Measurements from ENCODE around the gene TMEM163. TPM values are rescaled to one million over a fixed set of nuclear protein-coding genes. Genes with fewer than 3 reads are reported as not detected.

Gene TMEM163
- total and polyA plus RNA-seq, 7 donors: 0.28 to 2.6 (median 1.1) TPM; not detected in 1

DNA sequence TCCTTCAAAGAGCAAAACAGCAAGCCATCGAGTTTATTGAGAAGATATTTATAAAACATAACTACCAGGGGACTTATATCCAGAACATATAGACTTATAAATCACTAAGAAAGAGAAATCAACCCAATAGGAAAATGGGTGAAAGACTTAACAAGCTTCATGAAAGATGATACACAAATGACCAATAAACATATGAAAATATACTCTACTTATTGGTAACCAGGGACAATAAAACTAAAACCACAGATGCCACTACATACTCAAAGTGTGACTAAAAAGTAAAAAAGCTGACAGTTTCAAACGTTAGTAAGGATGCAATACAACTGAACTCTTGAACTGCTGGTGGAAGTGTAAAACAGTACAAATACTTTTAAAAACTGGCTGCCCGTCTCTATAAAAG is 154.3 kb downstream of the TMEM163 start:
- Histone ChIP-seq H3K36me3 (no peaks in the 10 kb centered on the region), H3K27ac (no peak overlapping the region), H3K4me1 (no peaks in the 10 kb centered on the region), H3K27me3 (no peaks in the 10 kb centered on the region), H3K9me3 (no peaks in the 10 kb centered on the region), H3K4me3 (no peak overlapping the region)
- DNase-seq: no peak
- WGBS, 2 donors: 29 to 48% methylated on average over 3 of the region's 3 CpGs
- no peak for TF ChIP-seq POLR2AphosphoS5 (IDR thresholded peaks at IDR 0.05)
- intact Hi-C loops (cut with DNase I): no loop called here

DNA sequence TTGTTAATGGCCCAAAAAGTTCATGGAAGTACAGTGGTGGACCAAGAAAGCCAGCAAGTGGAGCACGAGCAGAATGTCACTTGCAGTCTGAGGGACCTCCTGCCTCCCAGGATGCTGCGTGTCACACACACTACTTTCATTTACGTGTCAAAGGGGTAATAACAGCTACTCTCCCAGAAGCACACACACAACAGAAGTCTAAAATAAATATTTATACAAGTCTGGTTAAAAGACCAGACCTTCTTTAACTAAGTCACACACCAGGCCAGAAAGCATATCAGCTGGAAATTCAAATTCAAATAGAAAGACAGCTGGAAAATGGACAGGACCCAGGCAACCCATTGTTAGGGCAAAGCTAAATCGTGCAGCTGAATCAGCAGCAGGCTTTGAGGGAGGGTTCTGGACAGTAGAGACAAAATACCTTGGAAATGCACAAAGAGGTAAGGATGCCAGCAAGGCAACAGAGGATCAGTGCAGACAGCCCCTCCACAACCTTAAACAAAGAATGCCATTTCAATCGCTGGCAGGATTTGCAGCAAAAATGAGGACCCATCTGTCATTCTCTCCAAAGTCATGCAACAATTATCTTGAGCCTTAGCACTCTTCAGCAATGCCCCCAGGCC is 160.5 kb downstream of the TMEM163 start:
- intact Hi-C loops (cut with DNase I): no loop called here
- 24 to 54% methylated on average over 5 of the region's 5 CpGs for WGBS, 2 donors
- Histone ChIP-seq H3K4me1 (no peaks in the 10 kb centered on the region), H3K27me3 (no peaks in the 10 kb centered on the region), H3K36me3 (no peaks in the 10 kb centered on the region), H3K9me3 (no peaks in the 10 kb centered on the region), H3K27ac (no peak overlapping the region), H3K4me3 (no peak overlapping the region)
- TF ChIP-seq EP300 (IDR thresholded peaks at IDR 0.05): no peak
- TF ChIP-seq POLR2AphosphoS5 (IDR thresholded peaks at IDR 0.05): no peak
- no peak for TF ChIP-seq POLR2A (IDR thresholded peaks at IDR 0.05)
- TF ChIP-seq, protein P1, sequence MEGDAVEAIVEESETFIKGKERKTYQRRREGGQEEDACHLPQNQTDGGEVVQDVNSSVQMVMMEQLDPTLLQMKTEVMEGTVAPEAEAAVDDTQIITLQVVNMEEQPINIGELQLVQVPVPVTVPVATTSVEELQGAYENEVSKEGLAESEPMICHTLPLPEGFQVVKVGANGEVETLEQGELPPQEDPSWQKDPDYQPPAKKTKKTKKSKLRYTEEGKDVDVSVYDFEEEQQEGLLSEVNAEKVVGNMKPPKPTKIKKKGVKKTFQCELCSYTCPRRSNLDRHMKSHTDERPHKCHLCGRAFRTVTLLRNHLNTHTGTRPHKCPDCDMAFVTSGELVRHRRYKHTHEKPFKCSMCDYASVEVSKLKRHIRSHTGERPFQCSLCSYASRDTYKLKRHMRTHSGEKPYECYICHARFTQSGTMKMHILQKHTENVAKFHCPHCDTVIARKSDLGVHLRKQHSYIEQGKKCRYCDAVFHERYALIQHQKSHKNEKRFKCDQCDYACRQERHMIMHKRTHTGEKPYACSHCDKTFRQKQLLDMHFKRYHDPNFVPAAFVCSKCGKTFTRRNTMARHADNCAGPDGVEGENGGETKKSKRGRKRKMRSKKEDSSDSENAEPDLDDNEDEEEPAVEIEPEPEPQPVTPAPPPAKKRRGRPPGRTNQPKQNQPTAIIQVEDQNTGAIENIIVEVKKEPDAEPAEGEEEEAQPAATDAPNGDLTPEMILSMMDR (IDR thresholded peaks at IDR 0.05): no peak
- DNase-seq: no peak

DNA sequence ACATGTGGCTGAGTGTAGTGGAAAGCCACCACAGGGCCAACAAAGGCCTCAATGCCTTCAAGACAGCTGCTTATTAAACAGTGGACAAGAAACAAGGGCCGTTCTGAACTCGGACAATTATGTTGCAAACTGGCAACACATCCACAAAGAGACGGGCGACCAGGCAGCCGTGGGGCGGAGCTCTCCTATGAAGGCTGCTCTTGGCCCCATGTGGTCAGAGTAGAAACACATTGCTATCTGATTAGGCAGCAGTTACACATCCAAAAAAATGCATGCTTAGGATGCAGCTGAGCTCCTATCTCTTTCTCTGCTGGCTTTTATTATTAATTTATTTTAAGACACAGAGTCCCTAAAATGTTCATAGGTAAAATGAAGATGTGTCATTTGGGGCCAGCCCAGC is 163.4 kb downstream of the TMEM163 start:
- Histone ChIP-seq H3K36me3 (no peaks in the 10 kb centered on the region), H3K27ac (no peak overlapping the region), H3K4me3 (no peak overlapping the region), H3K9me3 (no peaks in the 10 kb centered on the region), H3K27me3 (no peaks in the 10 kb centered on the region), H3K4me1 (no peaks in the 10 kb centered on the region)
- no peak for TF ChIP-seq POLR2A (IDR thresholded peaks at IDR 0.05)
- no peak for TF ChIP-seq POLR2AphosphoS5 (IDR thresholded peaks at IDR 0.05)
- TF ChIP-seq, protein P1 (IDR thresholded peaks at IDR 0.05): no peak
- no peak for TF ChIP-seq EP300 (IDR thresholded peaks at IDR 0.05)
- 92 to 93% methylated on average over 6 of the region's 6 CpGs for WGBS, 2 donors
- DNase-seq: no peak
- intact Hi-C loops (cut with DNase I): no loop called here

DNA sequence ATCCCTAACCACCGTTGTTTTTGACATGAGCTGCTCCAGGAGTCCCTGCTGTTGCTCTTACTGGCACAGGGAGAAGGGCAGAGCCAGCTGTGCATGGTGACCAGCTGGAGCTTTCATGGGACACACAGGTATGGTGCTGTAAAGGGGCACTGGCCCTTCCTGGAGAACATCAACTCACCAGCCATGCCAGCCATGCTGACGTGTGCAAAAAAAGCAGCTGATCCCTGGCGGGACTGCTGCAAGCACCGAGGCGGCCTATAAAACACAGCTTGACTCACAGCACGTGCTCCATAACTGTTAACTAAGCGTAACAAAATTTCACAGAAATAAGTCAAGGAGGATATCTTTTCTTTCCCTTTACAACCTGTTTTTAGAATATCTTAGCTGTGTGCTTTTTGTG is 165.1 kb downstream of the TMEM163 start:
- H3K4me3 ChIP-seq: no peak overlapping the region
- no peak for DNase-seq
- H3K36me3 ChIP-seq: no peaks in the 10 kb centered on the region
- H3K4me1 ChIP-seq: no peaks in the 10 kb centered on the region
- intact Hi-C loops (cut with DNase I): no loop called here
- H3K27ac ChIP-seq: no peak overlapping the region
- no peaks in the 10 kb centered on the region for H3K27me3 ChIP-seq
- 90% methylated on average over 7 of the region's 7 CpGs for WGBS, 2 donors
- H3K9me3 ChIP-seq: no peaks in the 10 kb centered on the region
- TF ChIP-seq POLR2A (IDR thresholded peaks at IDR 0.05) (no peak), EP300 (IDR thresholded peaks at IDR 0.05) (no peak), POLR2AphosphoS5 (IDR thresholded peaks at IDR 0.05) (no peak)
- TF ChIP-seq, protein P1 (IDR thresholded peaks at IDR 0.05): no peak

DNA sequence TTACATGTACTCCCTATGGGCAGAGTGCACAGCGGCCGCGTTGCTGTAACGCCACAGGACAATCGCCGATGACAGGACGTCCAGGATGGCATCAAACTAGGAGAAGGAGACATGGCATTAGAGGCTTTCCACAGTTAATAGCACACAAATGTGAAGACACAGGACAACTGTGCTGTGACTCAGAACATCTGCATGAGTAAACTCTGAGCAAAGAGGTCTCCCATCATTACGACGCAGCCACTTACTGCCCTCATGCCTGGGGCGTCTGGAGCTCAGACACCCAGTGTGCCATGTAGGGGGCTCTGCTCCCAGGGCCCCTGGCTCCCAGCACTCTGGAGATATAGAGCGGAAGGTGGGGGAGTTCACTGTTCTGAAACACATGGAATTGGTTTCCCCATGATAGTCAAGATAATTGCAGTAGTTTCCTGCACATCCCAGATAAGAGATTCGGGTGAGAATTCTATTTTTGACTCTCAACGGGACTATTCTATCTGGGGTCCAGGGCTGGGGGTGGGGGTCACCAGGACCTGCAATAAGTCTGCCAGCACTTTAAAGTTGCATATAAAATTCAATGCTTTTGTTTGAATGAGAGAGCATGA is 168.1 kb downstream of the TMEM163 start:
- H3K4me1 ChIP-seq: no peaks in the 10 kb centered on the region
- no peak overlapping the region for H3K4me3 ChIP-seq
- no peaks in the 10 kb centered on the region for H3K9me3 ChIP-seq
- intact Hi-C loops (cut with DNase I): no loop called here
- TF ChIP-seq POLR2A (IDR thresholded peaks at IDR 0.05) (no peak), POLR2AphosphoS5 (IDR thresholded peaks at IDR 0.05) (no peak), EP300 (IDR thresholded peaks at IDR 0.05) (no peak)
- TF ChIP-seq, protein P1 (IDR thresholded peaks at IDR 0.05): no peak
- WGBS, 2 donors: 92% methylated on average over 13 of the region's 13 CpGs
- no peaks in the 10 kb centered on the region for H3K36me3 ChIP-seq
- no peak for DNase-seq
- H3K27ac ChIP-seq: no peak overlapping the region
- H3K27me3 ChIP-seq: no peaks in the 10 kb centered on the region
